Hepatic stellate cell (primary cell): ENCODE measurements around the gene ACO1.

Experiments used
- DNase-seq: peaks from one replicate; pipeline ENCODE4 v3.0.0; 2011; ENCODE audit warnings: low spot score

Gene ACO1

GRCh38 chr9:32422237-32422806, 37.9 kb downstream of the ACO1 start:
- no peak for DNase-seq

DNA sequence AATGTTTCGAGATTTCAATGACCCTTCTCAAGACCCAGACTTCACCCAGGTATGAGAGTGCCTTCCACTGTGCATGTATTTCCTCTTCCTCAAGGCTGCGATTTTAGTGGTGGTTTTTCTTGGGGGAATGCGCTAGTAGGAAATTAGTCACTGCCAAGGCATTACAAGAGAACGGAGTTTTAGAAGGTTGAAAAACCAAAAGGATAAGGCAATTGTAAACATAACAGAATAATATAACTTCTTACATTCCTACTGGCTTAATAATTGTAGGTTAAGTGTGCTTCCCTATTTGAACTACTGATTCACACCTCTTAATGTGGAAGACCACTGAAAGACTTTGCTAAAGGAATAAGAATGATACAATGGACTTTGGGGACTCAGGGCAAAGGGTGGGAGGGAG, 38.9 kb downstream of the ACO1 start:
- peak; percentile 34 for DNase-seq

DNA sequence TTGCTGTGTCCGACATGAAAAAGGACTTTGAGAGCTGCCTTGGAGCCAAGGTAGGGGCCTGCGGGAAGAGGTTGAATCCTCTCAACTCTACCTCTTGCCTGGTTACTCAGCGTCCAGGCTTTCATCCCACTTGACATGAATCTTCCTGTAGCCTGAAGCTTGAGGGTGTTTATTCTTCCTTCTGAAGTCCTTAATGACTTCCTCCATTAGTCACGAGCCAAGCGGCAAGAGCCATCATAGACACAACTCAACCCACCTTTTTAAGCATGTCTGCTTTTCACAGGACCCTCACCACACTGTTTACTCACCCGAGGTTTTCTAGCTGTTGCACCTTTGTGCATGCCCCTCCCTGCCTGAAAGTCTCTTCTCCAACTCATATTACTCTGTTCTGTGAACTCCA, 40.2 kb downstream of the ACO1 start:
- DNase-seq: no peak

GRCh38 chr9:32426278-32426939, 42.0 kb downstream of the ACO1 start:
- DNase-seq: peak; percentile 27

GRCh38 chr9:32427111-32427873, 42.8 kb downstream of the ACO1 start:
- DNase-seq: no peak

GRCh38 chr9:32430720-32431119, 46.3 kb downstream of the ACO1 start:
- peak; percentile 50 for DNase-seq

GRCh38 chr9:32431196-32431595, 46.8 kb downstream of the ACO1 start:
- no peak for DNase-seq

DNA sequence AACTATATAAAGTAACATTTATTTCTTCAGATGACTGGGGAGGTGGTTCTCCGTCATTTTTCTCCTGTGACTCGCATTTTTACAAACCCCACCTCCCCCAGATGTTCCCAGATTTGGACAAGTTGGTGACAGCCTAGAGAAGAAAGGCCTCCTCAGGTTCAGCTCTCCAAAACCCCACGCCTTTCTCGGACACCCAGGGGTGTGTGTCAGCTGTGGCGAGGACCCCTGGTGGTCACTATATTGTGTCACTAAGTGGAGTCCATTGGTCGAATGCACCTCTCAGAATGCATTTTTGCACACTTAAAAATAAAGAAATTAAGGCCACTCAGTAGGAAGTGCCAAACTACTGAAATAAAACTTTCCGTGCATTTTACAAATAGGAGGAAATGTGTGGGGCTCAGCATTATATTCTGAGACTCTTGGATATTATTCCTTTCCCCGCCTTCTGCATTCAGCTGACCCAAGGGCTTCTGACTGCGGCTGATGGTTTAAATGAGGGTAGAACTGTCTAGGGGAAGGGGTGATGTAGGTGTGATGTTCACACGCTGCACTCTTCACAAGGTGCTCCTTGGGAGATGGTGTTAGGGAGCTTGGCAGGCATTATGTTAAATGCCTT, 47.6 kb downstream of the ACO1 start:
- peak; percentile 17 for DNase-seq

GRCh38 chr9:32434892-32435291, 50.4 kb downstream of the ACO1 start:
- DNase-seq: no peak

DNA sequence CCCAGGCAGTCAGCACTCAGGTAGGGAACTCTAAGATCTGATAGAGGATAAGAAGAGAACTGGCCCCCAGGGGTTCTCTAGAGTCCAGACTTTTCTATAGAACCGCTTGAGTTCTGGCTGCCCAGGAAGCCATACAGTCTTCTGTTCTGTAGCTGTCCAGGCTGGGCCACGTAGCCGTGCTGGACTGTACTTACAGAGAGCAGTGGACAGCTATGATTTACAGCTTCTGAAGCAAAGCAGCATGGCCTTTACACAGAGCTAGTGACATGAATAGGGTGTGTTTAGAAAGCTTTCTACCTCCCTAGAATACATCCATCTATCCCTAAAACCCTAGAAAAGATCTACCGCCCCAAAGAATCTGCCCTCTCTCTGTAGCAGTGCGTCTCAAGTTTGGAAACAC, 57.2 kb downstream of the ACO1 start:
- DNase-seq: no peak

GRCh38 chr9:32442433-32442832, 58.0 kb downstream of the ACO1 start:
- DNase-seq: no peak

DNA sequence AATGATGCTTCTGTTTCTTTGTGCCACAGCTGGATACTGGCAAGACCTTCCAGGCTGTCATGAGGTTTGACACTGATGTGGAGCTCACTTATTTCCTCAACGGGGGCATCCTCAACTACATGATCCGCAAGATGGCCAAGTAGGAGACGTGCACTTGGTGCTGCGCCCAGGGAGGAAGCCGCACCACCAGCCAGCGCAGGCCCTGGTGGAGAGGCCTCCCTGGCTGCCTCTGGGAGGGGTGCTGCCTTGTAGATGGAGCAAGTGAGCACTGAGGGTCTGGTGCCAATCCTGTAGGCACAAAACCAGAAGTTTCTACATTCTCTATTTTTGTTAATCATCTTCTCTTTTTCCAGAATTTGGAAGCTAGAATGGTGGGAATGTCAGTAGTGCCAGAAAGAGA, 65.5 kb downstream of the ACO1 start:
- DNase-seq: no peak

DNA sequence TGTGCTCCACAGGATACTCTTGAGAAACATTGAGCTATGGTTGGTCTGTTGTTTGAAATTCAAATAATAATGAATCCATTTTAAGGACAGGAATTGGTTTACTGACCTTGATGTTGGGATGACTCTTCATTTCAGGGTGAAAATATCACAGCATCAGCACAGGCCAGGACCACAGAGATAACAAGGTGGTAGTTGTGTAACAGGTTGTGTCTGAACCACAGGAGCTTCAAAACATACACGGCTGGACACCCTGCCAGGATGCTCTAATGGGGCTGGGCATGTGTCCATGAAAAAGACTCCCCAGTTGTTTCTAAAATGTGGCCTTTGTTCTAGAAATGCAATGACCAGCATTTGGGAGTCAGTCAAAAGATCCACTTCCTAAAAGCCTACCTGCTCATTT, 69.8 kb downstream of the ACO1 start:
- DNase-seq: no peak

GRCh38 chr9:32455738-32456137, 71.3 kb downstream of the ACO1 start:
- no peak for DNase-seq

DNA sequence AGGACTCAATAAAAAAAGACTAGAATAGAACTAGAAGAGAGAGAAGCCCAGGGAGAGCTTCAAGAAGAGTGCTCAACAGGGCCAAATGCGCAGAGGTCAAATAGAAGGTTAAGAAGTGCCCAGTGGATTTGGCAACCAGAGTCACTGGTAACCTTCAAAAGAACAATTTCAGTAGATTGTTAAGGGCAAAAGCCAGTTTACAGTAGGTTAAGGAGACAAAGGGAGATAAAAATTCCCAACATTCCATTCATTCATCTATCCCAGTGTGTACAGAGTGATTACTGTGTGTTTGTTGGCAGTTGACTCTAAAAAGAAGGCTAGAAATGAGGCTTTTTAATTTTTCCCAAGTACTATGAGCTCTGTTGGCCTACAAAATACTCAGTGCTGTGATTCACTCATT, 72.1 kb downstream of the ACO1 start:
- no peak for DNase-seq

DNA sequence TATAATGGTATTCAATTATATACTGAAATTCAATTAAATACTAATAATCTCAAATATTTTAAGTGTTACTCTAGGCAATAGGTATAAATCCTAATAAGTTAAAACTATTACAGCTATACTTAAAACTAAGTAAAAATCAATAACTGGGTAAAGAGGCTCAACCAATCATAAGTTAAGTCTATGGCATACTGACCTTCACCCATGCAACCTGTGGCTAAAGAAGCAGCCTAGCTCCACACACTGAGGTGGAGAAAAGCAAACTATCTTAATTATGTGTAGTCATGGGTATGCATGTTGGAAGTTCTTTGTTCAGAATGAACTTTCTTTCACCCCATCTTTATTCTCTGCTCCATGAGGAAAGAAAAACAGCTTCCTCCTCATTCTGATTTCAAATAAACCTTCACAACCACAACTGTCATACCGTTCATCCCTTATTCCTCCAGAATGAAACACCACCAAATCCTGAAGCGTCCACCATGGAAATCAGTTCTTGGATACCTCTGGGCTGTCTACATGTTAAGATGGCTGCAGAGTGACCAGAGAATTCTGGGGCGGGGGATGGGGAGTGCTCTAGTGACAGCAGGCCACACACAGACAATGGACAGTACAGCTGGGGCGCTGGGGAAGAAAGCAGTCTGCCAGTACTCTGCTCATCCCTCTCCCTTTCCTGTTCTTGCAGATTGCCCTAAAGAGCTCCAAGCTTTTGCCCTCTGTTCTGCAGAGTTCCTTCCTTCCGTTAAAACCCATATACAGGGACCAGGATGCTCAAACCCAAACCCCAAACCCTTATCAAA, 79.3 kb downstream of the ACO1 start:
- no peak for DNase-seq

- no peak for DNase-seq
Measured at GRCh38 chr9:32468740-32469139, 84.3 kb downstream of the ACO1 start.

- no peak for DNase-seq
Measured at GRCh38 chr9:32472344-32472743, 87.9 kb downstream of the ACO1 start.

DNA sequence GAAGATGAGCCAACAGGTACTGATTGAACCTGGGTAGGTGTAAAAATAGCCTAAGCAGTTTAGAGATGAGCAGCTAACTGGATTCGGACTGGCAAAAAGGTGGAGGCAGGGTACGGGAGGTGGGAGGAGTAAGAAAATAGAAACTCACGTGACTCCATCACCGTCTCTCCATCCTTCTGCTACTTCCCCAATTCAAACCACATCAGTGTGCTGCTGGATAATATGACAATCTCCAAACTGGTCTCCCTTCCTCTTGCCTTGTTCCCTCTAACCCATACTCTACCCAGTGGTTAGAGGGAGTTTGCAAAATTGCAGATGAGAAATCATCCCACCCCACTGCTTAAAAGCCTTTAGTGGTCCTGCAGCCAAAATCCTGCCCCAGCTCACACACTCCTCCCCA, 98.9 kb downstream of the ACO1 start:
- no peak for DNase-seq

DNA sequence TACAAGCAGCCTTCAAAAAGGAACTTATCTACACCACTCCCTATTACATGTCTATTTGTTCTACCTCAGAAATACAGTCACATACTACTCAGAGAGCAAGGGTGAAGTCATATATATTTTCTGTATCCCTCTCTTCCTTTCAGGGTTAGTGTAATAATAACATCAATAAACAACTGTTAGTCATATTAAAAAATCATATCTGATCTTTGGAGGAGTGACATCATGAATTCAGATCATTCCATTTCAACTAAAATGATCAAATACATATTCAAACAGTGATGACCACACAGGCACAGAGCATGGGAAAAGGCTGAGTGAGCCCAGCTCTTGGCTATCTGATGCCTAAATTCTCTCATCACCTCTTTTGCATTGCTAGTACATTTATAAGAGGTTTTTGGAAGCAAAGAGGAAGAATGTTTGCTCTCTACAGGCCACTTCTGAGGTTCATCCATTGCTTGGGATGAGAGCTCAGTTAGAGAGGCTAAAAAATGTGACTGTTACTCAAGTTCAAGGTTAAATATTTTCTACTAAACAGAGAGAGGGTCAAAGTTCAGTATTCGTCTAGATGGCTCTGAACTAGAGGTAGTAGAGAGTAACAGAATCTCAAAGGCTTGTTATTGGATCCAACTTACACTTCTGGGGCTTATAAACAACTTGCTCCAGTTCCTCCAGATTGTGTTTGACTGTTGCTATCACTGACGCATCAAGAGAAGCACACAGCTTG, 102.6 kb downstream of the ACO1 start:
- peak; percentile 41 for DNase-seq

DNA sequence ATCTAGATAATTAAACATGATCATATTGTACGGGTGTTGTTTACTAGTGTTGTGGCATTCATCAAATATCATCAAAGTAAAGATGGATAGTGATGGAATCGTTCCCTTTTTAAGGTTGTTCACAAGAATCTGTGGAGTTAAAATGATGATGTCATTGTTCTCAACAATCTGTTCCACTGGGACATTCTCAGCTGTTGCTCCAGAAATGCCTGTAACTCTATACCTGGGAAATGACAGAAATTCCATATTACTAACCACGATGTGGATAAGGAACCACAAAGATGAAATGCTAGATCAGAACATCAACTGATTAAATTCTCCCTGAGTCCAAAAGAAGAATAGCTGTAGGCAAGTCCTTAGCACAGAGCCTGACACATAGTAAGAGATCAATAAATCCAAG, 103.5 kb downstream of the ACO1 start:
- DNase-seq: no peak

DNA sequence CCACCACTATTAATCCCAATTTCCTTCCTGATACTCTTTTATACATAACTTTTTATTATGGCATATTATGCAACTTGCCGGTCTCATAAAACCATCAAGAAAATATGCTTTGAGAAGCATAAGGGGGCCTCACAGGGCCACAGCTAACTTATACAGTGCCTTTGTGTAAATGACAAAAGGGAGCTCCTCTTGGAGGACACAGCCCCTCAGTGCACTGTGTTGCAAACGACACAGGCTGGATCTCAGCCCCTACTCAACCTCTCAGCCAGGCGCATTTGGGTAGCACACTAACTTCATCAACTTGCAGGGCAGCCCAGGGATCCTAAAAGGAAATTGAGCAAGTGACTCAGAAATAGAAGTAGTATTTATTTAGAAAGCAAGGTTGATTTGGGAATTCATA, 106.2 kb downstream of the ACO1 start:
- no peak for DNase-seq
